ENCODE data around the gene GTF3C1.

The GTF3C1 gene

DNA sequence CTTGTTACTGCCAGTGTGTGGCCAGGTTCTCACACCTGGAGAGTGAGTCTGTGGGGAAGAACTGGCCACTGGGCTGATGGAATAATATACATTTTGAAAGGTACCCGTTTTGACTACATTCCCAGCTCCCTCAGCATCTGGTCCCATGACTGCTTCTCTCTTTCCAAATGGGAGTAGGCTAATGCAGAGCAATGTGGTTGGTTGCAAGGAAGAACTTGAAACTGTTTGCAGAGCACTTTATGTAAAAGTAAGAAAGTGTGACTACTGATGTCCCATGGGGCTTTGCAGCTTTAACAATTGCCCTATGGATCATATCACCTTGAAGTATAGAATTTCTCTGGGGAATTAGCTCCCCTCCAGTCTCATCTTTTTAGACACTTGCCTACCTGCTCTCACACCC is 9.2 kb upstream of the GTF3C1 start:
- DNase-seq: no peak

GRCh38 chr16:27558434-27558833 is 8.7 kb upstream of the GTF3C1 start:
- DNase-seq: no peak

GRCh38 chr16:27556471-27556870 is 6.8 kb upstream of the GTF3C1 start:
- DNase-seq: no peak

DNA sequence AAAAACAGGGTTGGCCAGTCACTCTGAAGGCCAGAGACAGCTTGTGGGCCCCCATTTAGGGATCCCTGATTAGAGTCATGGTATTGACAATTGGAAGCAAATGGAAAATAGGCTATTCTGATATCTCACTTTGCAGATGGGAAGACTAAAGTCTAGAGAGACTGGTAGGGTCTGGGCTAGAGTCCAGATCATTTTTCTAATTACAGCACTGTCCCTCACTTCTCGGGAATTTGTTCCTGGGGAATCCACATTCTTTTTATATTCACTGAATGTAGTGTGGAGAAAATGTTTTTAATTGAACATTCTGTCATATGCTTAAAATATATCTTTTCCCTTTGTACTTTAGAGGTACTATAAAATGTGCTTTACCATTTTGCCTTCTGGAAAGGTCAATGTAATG is 1.3 kb upstream of the GTF3C1 start:
- no peak for DNase-seq

DNA sequence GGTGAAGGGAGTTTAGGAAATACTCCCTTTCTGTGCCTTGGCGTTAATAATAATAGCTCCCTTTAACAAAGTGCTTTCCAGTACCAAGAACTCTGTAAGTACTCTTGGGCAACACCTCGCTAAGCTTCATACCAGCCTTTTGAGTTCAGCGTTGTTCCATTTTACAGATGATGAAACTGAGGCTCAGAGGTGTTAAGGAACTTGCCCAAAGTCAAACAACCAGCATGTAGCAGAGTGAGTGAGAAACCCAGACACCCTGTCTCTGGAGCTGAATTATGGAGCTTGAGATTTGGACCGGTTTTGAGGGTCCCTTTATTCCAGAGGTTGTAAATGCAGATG is 838 bp upstream of the GTF3C1 start:
- no peak for DNase-seq

GRCh38 chr16:27549464-27549745 is 308 bp downstream of the GTF3C1 start:
- DNase-seq: no peak

- DNase-seq: no peak
Measured at GRCh38 chr16:27547851-27548250, 1.9 kb downstream of the GTF3C1 start.

DNA sequence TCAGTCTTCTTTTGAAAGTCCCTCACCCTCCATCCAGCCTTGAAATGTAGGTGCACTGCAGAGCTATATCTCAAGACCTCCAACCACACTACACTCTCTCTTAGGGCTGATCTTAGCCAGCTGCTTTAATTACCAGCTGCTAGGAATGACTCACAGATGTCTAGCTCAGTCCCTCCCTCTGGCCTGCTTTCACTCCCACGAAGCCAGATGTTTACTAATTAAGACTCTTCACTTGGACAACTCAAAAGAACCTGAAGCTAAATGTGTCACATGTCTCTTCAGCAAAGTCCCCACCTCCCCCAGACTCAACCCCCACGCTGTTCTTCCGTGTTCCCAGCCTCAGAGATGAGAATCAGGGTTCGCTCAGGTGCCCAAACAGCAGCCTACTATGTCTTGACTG is 2.6 kb downstream of the GTF3C1 start:
- DNase-seq: no peak

DNA sequence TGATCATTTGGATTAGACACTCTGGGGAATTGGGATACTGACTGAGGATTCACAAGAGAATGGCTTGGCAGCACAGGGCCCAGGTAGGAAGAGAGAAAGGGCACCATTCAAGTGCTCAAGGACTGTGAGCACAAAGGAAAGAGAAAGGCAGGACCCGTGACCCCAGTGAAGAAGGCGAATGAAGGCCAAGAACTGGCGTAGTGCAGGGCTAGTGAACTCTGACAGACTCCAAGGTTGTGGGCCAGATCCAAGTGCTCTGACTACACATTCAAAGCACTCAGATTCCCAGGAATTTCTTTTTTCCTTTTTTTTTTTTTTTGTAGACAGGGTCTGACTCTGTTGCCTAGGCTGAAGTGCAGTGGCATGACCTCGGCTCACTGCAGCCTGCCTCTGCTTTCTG is 5.0 kb downstream of the GTF3C1 start:
- no peak for DNase-seq

DNA sequence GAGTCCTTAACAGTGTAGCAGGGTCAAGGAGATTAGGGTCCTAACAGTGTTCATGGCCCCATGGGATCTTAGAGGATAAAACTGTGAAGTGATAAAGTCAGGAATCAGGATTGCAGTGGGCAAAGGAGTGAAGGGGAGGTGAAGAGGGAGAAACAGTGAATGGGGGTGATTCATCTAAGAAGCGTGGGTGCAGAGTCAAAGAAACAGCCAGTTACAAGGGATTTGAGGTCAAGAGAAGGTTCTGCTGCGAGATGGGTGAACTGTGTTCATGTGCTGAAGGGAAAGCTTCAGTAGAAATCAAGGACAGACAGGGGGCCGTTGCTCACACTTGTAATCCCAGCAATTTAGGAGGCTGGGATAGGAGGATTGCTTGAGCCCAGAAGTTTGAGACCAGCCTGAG is 5.9 kb downstream of the GTF3C1 start:
- DNase-seq: no peak

GRCh38 chr16:27539636-27540035 is 10.1 kb downstream of the GTF3C1 start:
- no peak for DNase-seq

DNA sequence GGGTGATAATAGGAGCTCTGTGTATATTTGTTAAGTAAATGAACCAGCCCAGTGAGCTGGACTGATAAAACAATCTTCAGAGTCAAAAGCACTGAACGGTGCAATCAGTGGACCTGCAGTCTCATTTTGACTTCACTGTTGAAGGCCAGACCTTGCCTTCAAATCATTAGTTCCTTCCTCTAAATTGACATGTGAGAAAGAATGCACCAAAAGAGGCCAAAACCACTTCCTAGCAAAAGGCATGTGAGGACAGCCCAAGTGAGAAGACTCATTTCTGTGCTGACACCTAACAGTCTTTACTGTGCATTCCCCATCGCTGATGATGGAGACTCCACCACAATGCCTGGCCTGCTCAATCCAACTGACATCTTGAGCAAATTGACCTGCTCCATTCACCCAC is 10.6 kb downstream of the GTF3C1 start:
- no peak for DNase-seq

GRCh38 chr16:27538528-27538927 is 11.2 kb downstream of the GTF3C1 start:
- no peak for DNase-seq

DNA sequence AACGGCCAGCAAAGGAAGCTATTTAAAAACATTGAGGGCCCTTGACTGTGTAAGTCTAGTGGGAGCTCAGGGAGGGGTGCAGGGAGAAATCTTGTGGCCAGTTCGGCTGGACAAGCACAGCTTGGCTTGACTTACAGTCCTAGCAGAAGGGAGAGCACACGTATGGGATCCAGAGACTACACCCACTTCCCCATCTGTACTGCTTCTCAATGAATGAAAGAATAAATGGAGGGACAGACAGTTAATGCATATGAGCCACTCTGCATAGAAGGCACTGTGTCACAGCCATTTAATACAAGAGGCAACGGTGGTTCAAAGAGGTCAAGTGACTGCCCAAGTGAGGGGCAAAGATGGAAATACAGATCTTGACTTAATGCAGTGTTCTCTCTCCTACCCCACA is 15.5 kb downstream of the GTF3C1 start:
- DNase-seq: no peak

- DNase-seq: no peak
Measured at GRCh38 chr16:27531826-27532800, 17.6 kb downstream of the GTF3C1 start.

DNA sequence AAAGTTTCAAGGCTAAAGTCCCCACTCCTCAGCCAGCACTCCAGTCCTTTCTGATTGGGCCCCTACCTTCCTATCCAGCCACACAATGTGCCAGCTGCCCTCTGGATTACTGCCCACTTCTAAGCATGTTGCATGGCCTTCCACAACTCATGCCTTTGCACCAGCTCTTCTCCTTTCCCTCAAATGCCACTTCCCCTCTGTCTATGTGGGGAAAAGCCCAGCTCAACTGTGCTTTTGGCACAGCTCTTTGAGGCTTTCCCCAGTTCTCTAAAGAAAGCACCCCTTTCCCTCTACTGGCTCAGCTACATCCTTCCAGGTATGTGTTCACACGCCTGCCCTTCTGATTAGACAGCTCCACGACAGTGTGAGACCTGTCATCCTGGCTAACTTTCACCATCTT is 18.5 kb downstream of the GTF3C1 start:
- no peak for DNase-seq

GRCh38 chr16:27529962-27530361 is 19.8 kb downstream of the GTF3C1 start:
- DNase-seq: no peak

DNA sequence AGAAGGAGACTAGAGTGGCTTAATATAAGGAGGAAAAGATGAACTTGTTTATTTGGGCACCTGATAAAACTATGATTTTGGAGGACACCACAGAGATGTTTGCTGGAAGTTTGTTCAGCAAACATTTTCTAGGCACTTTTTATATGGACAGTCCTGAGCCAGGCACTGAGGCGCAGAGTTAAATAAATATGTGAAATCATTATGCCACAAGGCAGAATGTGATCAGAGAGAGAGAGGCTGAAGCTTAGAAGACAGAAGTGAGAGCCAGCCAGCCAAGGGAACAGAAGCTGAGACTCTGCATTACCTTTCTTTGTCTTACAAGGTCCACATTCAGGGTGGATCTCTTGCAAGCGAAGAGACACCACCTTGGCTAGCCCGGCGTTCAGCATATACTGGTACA is 21.4 kb downstream of the GTF3C1 start:
- DNase-seq: no peak

GRCh38 chr16:27526180-27526579 is 23.5 kb downstream of the GTF3C1 start:
- no peak for DNase-seq

GRCh38 chr16:27522173-27522707 is 27.5 kb downstream of the GTF3C1 start:
- no peak for DNase-seq

GRCh38 chr16:27520982-27521673 is 28.6 kb downstream of the GTF3C1 start:
- no peak for DNase-seq

- DNase-seq: no peak
Measured at GRCh38 chr16:27518226-27518625, 31.5 kb downstream of the GTF3C1 start.

DNA sequence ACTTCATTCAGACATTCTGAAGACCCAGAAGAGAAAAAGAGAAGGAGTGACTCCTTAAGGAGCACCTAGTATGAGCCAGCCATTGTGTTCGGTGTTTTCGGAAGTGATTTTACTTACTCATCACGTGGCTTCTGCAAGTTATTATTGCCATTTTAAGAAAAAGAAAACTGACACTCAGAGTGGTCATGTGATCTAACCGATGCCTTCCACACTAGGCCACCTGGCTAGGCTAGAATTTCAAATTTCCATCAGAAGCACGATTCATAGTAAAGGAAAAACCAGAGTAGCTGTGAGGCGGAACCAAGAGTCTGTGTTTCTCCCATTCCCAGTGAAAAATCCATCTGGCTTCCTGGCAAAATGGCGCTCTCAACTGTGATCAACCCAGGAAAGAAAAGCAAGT is 32.0 kb downstream of the GTF3C1 start:
- DNase-seq: no peak

DNA sequence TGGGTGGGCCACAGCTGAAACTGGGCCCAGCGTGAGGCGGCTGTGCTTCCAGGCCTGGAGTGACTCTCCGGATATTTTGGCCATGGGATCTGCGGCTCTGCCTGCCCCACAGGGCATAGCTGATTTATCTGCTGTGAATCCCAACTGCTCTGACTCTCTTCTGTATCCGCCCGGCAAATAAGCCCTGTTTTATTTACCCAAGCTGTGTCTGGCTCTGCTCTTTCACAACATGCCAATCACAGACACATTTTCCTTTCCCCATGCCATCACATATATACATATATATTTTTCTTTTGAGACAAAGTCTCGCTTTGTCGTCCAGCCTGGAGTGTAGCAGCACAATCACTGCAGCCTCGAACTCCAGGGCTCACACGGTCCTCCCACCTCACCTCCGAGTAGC is 33.3 kb downstream of the GTF3C1 start:
- DNase-seq: no peak

All from NCI-H1048 (cell line).